HG03159 (cell line): ENCODE results near the gene CHCHD1.
"Not testable (repeated sequence)": the region's sequence is repeated elsewhere in the genome, so short reads cannot be mapped to it uniquely, and the experiment has no call there.

Experiments
- ATAC-seq: cut with Tn5 transposase; IDR thresholded peaks from one replicate; pipeline ENCODE4 v1.9.1; 2021; ENCODE audit warnings: mild to moderate bottlenecking, moderate library complexity; ENCODE audit not compliant: unreplicated experiment

Gene CHCHD1

DNA sequence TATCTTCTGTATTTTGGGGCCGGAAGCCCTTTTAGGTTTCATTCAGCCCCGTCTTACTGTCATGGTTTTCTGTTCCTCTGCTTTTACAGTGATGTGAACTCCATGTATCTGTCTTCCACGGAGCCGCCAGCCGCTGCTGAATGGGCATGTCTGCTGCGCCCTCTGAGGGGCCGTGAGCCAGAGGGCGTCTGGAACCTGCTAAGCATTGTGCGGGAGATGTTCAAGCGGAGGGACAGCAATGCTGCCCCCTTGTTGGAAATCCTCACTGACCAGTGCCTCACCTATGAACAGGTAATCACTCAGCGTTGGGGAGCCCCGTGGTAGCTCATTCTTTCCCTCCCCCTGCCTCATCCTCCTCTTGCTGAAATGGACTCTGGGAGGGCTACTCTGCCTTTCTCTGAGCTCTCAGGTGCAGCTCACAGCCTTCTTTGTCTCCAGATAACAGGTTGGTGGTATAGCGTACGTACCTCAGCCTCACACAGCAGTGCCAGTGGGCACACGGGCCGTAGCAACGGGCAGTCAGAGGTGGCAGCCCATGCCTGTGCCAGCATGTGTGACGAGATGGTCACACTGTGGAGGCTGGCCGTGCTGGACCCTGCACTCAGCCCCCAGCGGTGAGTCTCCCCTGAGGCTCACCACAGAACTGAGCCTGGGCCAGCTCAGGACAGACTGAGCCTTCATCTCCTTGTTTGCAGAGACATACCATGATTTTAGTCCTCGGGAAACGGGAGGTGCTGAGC lies 9.2 kb downstream of the CHCHD1 start:
- no peak for ATAC-seq

DNA sequence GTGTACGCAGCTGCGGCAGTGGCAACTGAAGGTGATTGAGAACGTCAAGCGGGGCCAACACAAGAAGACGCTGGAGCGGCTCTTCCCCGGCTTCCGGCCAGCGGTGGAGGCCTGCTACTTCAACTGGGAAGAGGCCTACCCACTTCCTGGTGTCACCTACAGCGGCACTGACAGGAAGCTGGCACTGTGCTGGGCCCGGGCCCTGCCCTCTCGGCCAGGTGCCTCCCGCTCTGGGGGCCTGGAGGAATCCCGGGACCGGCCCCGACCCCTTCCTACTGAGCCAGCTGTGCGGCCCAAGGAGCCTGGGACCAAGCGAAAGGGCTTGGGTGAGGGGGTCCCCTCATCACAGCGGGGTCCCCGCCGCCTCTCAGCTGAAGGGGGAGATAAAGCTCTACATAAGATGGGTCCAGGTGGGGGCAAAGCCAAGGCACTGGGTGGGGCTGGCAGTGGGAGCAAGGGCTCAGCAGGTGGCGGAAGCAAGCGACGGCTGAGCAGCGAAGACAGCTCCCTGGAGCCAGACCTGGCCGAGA lies 10.1 kb downstream of the CHCHD1 start:
- ATAC-seq, result no peak

DNA sequence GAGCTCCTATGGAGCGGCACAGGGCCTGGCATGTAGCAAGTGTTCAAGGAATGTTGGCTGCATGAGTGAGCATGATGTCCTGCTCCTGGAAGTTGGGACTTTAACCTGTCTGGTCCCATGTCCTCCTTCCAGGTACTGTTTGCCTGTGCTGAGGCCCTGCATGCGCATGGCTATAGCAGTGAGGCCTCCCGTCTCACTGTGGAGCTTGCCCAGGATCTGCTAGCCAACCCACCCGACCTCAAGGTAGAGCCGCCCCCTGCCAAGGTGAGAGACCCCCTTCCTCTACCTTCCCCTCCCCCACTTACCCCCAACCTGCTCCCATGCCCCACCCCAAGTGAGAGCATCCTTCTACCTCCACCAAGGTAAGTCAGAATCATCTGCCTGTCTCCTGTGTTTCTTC lies 11.6 kb downstream of the CHCHD1 start:
- no peak for ATAC-seq

DNA sequence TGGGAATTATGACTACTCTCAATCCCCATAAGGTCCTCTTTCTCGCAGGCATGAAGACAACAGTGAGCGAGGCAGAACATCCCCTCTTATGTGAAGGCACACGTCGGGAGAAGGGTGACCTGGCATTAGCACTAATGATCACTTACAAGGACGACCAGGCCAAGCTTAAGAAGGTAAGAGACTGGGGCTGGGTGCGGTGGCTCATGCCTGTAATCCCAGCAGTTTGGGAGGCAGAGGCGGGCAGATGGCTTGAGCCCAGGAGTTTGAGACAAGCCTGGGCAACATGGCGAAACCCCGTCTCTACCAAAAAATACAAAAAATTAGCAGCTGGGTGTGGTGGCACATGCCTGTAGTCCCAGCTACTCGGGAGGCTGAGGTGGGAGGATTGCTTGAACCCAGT lies 13.6 kb downstream of the CHCHD1 start:
- ATAC-seq, result not testable (repeated sequence)

DNA sequence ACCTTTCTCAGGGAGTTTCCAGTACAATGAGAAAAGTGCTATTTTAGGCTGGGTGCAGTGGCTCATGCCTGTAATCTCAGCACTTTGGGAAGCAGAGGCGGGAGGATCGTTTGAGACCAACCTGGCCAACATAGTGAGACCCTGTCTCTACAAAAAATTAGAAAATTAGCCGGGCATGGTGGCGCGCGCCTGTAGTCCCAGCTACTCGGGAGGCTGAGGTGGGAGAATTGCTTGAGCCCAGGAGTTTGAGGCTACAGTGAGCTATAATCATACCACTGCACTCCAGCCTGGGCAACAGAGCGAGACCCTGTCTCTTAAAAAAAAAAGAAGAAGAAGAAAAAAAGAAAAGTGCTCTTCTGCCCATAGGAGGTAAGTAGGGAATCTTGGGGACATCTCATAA lies 14.2 kb downstream of the CHCHD1 start:
- not testable (repeated sequence) for ATAC-seq

DNA sequence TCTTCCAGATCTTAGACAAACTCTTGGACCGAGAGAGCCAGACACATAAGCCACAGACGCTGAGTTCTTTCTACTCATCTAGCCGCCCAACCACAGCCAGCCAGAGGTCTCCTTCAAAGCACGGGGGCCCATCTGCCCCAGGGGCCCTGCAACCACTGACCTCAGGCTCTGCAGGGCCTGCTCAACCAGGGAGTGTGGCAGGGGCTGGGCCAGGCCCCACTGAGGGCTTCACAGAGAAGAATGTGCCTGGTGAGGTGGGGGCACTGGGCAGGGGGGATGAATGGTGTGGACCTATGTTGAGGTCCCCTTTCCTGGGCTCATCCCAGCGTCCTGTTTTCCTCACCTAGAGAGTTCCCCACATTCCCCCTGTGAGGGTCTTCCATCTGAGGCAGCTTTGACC lies 14.9 kb downstream of the CHCHD1 start:
- ATAC-seq, result no peak

DNA sequence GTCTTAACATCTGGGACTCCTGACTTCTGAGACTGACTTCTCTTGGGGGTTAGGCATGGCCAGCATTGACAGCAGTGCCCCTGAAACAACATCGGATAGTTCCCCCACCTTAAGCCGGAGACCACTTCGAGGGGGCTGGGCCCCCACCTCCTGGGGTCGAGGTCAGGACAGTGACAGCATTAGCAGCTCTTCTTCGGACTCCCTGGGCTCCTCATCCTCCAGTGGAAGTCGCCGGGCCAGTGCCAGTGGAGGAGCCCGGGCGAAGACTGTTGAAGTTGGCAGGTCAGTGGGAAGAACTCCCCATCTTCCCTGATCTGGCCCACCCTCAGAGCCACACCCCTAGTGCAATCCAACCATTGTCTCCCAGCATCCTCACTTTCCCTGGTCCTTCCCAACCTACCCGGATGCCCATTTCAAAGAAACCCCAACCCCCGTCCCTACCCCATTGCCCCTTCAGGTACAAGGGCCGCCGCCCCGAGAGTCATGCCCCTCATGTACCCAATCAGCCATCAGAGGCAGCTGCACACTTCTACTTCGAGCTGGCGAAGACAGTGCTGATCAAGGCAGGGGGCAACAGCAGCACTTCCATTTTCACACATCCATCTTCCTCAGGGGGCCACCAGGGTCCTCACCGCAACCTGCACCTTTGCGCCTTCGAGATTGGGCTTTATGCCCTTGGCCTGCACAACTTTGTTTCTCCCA lies 15.6 kb downstream of the CHCHD1 start:
- ATAC-seq, result no peak

DNA sequence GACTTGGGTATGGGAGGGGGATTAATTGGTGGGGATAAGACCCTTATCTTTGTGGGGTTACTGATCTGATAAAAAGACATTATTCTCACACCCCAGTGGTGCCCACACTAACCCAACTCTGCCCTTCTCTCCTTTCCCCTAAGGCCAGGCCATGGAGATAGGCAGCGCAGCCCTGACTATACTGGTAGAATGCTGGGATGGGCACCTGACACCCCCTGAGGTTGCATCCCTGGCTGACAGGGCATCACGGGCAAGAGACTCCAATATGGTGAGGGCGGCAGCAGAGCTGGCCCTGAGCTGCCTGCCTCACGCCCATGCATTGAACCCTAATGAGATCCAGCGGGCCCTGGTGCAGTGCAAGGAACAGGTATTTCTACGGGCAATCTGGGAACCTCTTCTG lies 16.2 kb downstream of the CHCHD1 start:
- ATAC-seq, result no peak

DNA sequence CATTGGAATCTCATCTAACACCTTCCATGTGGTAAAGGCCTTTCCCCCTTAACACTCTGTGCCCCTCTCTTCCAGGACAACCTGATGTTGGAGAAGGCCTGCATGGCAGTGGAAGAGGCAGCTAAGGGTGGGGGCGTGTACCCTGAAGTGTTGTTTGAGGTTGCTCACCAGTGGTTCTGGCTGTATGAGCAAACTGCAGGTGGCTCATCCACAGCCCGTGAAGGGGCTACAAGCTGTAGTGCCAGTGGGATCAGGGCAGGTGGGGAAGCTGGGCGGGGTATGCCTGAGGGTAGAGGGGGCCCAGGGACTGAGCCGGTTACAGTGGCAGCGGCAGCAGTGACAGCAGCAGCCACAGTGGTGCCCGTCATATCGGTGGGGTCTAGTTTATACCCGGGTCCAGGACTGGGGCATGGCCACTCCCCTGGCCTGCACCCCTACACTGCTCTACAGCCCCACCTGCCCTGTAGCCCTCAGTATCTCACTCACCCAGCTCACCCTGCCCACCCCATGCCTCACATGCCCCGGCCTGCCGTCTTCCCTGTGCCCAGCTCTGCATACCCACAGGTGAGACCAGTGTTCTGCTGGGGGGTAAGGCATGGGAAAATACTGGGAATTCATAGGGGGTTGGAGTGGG lies 17.2 kb downstream of the CHCHD1 start:
- ATAC-seq, result no peak

DNA sequence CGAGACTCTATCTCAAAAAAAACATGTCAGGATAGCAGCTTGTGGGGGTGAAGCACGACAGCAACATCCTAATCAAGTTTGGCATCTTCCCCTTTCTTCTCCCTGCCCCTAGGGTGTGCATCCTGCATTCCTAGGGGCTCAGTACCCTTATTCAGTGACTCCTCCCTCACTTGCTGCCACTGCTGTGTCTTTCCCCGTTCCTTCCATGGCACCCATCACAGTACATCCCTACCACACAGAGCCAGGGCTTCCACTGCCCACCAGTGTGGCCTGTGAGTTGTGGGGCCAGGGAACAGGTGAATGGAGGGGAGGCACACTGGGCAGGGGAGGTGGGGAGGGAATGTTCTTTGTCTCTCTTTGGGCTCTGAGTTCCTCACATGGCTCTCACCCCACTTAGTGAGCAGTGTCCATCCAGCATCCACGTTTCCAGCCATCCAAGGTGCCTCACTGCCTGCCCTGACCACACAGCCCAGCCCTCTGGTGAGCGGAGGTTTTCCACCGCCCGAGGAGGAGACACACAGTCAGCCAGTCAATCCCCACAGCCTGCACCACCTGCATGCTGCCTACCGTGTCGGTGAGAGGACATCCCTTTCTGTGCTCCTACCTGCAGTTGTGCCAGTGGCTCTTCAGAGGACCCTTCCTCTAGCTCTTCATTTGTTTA lies 18.2 kb downstream of the CHCHD1 start:
- no peak for ATAC-seq

DNA sequence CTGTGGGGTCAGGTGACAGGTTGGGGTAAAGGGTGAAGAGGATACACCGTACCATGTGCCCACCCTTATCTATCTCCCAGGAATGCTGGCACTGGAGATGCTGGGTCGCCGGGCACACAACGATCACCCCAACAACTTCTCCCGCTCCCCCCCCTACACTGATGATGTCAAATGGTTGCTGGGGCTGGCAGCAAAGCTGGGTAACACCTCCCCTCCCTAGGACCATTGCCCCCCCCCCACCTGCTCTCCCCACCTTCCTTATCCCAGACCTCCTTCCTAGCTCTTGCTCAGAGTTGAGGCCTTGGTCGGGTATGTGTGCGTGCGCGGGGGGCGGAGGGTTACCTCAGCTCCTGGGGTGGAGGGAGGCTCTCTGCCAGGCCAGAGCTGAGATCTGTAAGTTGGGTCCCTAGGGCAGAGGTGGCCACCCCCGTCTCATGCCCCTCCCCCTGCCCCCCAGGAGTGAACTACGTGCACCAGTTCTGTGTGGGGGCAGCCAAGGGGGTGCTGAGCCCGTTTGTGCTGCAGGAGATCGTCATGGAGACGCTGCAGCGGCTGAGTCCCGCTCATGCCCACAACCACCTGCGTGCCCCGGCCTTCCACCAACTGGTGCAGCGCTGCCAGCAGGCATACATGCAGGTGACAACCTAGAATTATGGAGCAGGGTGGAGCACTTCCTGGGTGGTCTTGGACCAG lies 18.9 kb downstream of the CHCHD1 start:
- no peak for ATAC-seq

DNA sequence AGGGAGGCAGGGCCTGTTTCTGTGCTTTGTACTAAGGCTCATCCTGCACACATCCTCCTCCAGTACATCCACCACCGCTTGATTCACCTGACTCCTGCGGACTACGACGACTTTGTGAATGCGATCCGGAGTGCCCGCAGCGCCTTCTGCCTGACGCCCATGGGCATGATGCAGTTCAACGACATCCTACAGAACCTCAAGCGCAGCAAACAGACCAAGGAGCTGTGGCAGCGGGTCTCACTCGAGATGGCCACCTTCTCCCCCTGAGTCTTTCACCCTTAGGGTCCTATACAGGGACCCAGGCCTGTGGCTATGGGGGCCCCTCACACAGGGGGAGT lies 19.4 kb downstream of the CHCHD1 start:
- no peak for ATAC-seq

DNA sequence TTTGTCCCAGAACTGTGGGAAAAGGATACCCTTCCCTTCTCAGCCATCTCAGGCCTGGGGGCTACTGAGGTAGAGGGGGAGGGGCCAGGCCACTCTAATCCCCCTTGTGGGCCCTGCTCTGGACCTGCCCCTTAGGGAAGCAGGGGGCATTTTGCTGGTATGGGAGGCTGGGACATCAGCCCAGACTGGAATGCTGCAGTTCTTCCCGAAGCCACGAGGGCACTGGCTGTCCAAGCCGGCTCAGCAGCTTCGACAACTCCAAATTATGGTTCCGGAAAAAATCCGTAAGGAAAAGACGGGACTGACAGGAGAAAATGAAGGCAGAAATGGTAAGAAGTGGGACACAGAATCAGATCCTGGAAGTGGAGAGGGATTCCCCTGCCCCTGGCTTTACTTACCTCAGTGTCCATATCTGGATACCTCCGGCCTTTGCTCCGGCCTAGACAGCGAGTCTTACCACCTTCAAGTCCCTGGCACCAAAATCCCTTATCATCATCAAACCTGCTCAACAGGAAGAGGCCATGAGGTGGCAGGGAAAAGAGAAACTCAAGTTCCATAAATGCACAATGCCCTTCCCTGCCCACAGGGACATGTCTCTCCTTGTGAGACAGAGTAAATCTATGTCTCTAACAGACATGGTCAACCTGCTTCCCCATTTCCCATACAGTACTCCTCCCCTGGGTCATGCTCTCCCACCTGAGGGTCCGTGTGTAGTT lies 20.6 kb downstream of the CHCHD1 start:
- ATAC-seq, result no peak

DNA sequence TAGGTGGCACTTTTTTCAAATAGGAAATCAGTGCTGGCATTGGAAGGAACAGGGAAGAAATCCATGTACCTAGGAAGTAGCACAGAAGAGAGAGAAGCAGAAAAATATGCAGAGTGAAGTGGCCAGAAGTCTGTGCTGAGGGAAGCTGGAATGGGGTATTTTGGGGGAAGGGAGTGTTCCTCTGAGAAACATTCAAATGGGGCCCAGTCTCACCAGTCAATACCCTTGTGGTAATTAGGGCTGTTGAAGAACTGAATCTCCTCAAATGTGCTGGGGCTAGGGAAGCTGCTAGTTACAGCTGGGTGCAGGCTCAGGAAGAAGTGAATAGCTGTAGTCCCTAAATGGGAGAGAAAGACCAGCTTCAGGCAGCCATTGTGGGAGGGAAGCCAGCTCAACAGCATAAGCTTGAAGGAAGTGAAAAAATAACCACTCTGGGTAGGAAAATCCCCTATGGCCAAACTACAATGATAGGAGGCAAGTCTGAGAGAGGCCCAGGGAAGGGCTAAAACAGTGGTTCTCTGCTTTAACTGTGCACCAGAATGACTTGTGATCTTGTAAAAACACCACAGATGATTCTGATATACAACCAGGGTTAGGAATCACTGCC lies 21.9 kb downstream of the CHCHD1 start:
- no peak for ATAC-seq

DNA sequence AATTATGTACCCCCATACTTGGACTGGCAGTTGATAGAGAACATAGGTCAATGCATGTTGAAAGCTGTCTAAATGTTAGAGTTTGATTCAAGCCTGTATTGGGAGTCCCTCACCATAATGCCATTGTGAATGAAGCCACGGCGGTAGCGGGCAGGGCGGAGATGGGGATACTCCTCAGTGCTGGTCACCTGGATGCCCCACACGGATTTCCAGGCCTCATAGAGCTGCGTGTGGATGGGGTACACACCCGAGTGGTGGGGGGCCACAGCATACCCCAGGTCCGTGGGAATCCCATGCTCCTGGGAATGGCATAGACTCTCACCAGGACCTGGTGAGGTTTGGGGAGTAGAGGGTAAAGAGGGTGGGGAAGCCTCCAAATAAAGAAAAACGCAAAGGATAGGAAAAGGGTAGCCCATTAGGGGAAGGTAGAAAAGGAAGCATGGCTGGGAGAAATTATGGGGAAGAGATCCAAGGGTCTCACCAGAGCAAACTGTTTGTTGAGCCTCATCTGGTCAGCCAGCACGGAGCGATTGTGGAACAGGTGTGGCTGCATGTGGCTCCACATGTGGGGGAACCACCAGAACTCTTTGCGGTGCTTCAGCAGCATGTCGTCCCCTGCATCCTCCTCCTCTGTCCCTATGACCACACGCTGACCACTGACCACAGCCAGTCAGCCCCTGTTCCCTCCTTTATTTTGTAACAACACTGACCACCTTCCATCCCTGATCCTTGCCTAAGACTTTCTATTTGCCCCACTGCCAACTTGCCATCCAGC lies 24.5 kb downstream of the CHCHD1 start:
- ATAC-seq, result no peak

DNA sequence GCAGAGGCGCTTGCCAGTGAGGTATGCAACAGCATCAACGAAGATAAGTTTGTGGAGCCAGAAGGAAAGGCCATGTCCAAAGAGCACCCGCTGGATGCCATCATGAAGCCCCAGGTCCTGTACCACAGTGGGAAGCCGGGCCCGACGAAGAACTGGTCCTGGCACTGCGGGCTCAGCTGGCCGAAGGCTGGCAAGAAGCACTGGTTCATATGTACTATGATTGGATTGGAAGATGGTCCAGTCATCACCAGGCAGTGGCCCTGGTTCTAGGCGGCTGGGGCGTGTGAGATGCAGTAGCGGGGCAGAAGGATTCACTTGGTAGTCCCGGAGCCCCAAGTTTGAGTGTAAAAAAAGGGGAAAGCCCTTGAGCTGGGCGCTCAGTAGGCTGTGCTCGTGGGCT lies 25.6 kb downstream of the CHCHD1 start:
- ATAC-seq, result no peak

DNA sequence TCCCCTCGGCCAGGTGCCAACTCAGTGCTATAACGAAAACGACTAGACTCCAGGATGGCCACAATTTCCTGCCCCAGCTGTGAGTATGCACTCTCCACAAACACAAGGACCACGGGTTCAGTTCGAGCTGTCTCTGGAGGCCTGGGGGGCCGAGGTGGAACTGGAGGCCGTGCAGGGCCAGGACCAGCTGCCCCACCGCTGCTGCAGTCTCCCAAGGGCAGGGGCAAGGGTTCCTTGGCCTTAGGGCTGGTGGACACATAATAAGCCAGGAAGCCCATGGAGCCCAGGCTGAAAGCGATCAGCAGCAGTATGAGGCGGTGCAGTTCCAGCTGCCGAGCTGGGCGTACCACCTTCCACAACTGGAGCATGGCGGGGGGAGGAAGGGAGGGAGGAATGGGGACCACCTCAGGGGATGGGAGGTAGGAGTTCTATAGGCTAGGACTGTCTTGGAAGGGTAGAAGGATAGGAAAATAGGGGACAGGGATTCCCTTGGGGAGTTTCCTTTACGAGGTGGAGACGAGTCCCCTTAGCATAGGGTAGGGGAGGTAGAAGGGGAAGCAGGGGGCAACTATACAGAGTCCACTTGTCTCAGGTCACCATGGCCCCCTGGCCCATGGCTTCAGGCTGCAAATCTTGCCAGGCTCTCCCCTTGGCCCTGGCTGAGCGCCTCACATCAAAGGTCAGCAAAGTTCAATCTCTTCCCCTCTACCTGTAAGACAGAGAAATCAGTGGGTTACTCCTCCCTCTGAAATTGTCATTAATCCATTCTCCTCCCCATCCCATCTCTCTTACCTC lies 26.4 kb downstream of the CHCHD1 start:
- no peak for ATAC-seq

DNA sequence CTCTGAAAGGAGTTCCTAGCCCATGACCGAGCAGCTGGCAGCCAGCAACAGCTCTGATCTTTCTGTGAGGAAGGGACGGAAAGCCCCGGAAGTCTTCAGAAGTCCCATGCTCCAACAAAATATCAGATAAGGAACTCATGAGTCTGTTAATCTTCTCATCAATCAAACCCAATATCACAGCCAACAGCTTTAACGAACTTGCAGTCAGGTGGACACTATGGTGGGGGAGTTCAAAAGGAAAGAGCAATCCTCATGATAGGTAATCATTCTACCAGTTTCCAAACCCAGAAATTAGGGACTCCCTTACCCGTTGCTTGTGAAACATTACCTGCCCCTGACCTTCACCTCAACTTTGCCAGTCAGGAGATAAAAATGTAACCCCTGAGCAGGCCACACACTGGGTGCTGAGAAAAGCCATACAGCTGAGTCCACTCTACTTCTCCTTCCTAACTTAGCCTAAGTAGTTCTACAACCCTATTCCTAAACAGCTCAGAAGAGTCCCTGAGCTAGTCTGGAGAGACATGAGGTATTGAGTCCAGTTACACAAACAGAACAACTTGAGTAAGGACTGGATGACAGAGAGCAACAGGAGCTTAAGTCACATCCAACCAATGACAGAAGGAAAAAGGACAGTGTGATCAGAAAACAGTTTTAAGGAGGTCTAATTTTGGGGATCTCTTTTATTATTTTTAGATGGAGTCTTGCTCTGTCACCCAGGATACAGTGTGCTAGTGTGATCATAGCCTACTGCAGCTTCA lies 27.4 kb downstream of the CHCHD1 start:
- no peak for ATAC-seq
